ENCODE data around the gene DNM2. TPM values are rescaled to one million over a fixed set of nuclear protein-coding genes. Genes with fewer than 3 reads are reported as not detected.

The DNM2 gene
- total RNA-seq, 1 donor from 2014 or later = 113 TPM

GRCh38 chr19:10818301-10819123, 100.6 kb downstream of the DNM2 start:
- DNase-seq (ENCODE audit: low spot score in 2 of 2) = no peak
- H3K36me3 ChIP-seq = peaks cover 45 to 47% of the 10 kb centered on the region in 2 donors
- H3K9me3 ChIP-seq = no peaks in the 10 kb centered on the region
- H3K27me3 ChIP-seq = no peaks in the 10 kb centered on the region
- intact Hi-C loops (cut with DNase I) = loop anchor here (1.0 to 5.0 kb wide), 2 partner anchors 17 to 44 kb away; no protein-coding TSS in a partner anchor
- H3K4me1 ChIP-seq = peaks cover 9 to 10% of the 10 kb centered on the region in 2 donors
- H3K27ac ChIP-seq = peak overlapping the region; percentile 88 to 92
- H3K4me3 ChIP-seq = peak overlapping the region; percentile 35 to 65
- no peak for TF ChIP-seq CTCF (IDR thresholded peaks at IDR 0.05)

DNA sequence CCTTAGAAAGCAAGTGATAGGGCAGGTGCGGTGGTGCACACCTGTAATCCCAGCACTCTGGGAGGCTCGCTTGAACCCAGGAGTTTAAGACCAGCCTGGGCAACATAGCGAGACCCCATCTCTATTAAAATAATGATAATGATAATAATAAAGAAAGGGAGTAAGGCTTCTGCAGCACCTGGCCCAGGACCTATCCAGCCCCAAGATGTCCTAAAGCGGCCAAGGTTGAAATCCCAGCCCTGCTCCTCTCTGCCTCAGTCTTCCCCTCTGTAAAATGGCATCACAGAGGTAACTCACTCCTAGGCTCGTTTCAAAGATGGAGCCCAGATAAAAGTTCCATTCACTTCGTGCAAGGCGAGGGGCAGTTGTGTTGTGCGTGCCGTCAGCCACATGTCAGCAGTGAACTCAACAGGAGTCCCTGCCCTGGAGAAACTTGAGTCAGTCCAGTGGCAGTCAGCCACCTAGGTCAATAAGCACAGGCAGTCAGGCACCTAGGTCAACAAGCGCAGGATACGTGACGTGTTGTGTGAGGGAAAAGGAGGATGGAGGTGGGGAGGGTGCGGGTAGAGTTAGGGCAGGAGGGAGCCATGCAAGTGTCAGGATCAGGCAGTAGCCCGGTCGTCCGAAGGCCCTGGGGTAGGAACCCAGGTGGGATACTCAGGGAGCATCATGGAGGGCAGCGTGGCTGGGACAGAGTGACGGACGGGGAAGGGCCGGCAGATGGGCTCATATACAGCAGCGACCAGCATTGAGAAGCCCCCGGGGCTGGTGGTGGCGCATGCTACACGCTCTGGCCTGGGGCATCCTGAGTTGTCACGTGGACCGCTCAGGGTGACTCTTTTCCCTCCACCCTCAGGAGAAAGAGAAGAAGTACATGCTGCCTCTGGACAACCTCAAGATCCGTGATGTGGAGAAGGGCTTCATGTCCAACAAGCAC, 101.5 kb downstream of the DNM2 start:
- DNase-seq (ENCODE audit: low spot score in 2 of 2) = no peak
- Histone ChIP-seq H3K4me3 (no peak overlapping the region), H3K36me3 (peaks cover 50% of the 10 kb centered on the region in 2 donors), H3K27ac (peak overlapping the region; percentile 88 to 92), H3K27me3 (no peaks in the 10 kb centered on the region), H3K4me1 (peaks cover 9 to 10% of the 10 kb centered on the region in 2 donors), H3K9me3 (no peaks in the 10 kb centered on the region)
- no peak for TF ChIP-seq CTCF (IDR thresholded peaks at IDR 0.05)
- intact Hi-C loops (cut with DNase I) = loop anchor here (5.0 kb wide), 1 partner anchor 43 kb away; no protein-coding TSS in a partner anchor

DNA sequence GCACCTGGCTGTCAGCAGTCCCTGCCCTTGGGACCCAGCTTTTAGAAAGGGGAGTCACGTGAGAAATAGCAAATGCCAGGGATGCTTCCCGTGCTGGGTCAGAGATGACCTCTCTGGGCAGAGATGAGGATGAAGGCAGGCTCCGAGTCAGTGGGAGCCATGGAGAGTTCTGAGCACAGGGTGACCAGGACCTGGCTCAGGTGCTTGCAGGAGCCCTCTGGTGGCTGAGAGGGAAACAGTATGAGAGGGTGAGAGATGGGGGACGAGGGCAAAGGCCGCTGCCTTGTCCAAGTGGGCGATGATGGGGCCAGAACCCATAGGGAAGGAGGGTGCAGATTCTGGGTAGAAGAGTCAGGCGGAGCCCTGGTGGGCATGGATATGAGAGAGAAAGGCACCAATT, 102.3 kb downstream of the DNM2 start:
- no peaks in the 10 kb centered on the region for H3K27me3 ChIP-seq
- H3K36me3 ChIP-seq = peaks cover 50 to 52% of the 10 kb centered on the region in 2 donors
- intact Hi-C loops (cut with DNase I) = no loop called here
- DNase-seq (ENCODE audit: low spot score in 2 of 2) = no peak
- H3K27ac ChIP-seq = no peak overlapping the region
- no peak for TF ChIP-seq CTCF (IDR thresholded peaks at IDR 0.05)
- peaks cover 9 to 10% of the 10 kb centered on the region in 2 donors for H3K4me1 ChIP-seq
- H3K9me3 ChIP-seq = no peaks in the 10 kb centered on the region
- no peak overlapping the region for H3K4me3 ChIP-seq

DNA sequence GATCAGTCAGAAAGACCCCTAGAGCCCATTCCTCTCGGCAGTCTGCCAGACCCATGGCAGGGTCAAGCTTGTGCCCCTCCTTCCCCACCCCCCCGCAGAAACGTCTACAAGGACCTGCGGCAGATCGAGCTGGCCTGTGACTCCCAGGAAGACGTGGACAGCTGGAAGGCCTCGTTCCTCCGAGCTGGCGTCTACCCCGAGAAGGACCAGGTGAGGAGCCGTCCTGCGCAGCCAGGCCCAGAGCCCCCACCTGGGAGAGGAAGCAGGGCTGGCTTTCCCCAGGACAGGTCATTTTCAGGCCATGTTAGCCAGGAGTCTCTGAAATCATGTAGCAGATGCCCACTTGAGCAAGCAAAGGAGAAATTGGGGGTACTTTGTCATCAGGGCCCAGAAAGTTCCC, 105.8 kb downstream of the DNM2 start:
- H3K36me3 ChIP-seq = peaks cover 80% of the 10 kb centered on the region in 2 donors
- no peak for TF ChIP-seq CTCF (IDR thresholded peaks at IDR 0.05)
- H3K27ac ChIP-seq = no peak overlapping the region
- intact Hi-C loops (cut with DNase I) = no loop called here
- H3K27me3 ChIP-seq = no peaks in the 10 kb centered on the region
- H3K4me1 ChIP-seq = peaks cover 0 to under 1% of the 10 kb centered on the region in 2 donors
- no peak for DNase-seq (ENCODE audit: low spot score in 2 of 2)
- no peak overlapping the region for H3K4me3 ChIP-seq
- no peaks in the 10 kb centered on the region for H3K9me3 ChIP-seq

DNA sequence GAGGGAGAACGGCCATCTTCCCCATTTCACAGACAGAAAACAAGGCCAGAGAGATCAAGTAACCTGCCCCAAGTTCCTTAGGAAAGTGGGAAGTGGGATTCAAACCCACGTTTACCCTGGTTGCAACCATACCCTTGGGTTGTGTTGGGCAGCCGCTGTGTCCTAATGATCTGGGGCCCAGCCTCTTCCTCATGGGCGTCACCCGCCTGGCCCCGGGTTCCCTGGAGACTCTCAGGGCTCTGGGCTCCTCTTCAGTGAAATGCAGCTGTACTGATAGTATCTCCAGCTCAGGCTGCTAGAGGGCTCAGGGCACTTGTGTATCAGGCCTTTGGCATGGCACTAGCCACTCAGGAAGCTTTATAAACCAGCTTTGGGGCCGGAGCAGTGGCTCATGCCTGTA, 108.4 kb downstream of the DNM2 start:
- no peak for TF ChIP-seq CTCF (IDR thresholded peaks at IDR 0.05)
- H3K27ac ChIP-seq = no peak overlapping the region

More for the DNA sequence above, 108.4 kb downstream of the DNM2 start:
- no peak for DNase-seq (ENCODE audit: low spot score in 2 of 2)
- Histone ChIP-seq H3K36me3 (peaks cover 81 to 89% of the 10 kb centered on the region in 2 donors), H3K27me3 (no peaks in the 10 kb centered on the region), H3K4me3 (no peak overlapping the region), H3K9me3 (no peaks in the 10 kb centered on the region), H3K4me1 (no peaks in the 10 kb centered on the region)
- intact Hi-C loops (cut with DNase I) = no loop called here
